Measurements from ENCODE around the gene KCNG4.

KCNG4 gene

DNA sequence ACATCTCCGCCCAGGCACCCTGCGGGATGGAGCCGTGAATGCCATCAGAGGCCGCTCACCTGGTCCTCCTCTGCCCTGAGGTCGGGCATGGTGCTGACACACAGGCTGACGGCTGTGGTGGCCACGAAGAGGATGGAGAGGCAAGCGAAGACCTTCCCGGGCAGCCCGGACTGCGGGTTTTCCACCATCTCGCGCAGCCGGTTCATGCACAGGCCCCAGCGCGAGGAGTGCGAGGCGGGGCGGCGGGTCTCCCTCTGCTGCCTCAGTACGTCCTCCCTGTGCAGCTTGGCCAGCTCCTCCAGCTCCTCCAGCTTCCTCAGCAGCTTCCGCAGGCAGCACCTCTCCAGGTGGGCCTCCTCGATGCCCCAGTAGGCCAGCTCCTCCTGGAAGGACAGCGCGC lies 3.1 kb downstream of the KCNG4 start:
- TF ChIP-seq, protein P1, sequence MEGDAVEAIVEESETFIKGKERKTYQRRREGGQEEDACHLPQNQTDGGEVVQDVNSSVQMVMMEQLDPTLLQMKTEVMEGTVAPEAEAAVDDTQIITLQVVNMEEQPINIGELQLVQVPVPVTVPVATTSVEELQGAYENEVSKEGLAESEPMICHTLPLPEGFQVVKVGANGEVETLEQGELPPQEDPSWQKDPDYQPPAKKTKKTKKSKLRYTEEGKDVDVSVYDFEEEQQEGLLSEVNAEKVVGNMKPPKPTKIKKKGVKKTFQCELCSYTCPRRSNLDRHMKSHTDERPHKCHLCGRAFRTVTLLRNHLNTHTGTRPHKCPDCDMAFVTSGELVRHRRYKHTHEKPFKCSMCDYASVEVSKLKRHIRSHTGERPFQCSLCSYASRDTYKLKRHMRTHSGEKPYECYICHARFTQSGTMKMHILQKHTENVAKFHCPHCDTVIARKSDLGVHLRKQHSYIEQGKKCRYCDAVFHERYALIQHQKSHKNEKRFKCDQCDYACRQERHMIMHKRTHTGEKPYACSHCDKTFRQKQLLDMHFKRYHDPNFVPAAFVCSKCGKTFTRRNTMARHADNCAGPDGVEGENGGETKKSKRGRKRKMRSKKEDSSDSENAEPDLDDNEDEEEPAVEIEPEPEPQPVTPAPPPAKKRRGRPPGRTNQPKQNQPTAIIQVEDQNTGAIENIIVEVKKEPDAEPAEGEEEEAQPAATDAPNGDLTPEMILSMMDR (IDR thresholded peaks at IDR 0.05; ENCODE audit: low read depth, low read length), result no peak
- H3K4me3 ChIP-seq (ENCODE audit: low read depth, low read length), result no peak overlapping the region

DNA sequence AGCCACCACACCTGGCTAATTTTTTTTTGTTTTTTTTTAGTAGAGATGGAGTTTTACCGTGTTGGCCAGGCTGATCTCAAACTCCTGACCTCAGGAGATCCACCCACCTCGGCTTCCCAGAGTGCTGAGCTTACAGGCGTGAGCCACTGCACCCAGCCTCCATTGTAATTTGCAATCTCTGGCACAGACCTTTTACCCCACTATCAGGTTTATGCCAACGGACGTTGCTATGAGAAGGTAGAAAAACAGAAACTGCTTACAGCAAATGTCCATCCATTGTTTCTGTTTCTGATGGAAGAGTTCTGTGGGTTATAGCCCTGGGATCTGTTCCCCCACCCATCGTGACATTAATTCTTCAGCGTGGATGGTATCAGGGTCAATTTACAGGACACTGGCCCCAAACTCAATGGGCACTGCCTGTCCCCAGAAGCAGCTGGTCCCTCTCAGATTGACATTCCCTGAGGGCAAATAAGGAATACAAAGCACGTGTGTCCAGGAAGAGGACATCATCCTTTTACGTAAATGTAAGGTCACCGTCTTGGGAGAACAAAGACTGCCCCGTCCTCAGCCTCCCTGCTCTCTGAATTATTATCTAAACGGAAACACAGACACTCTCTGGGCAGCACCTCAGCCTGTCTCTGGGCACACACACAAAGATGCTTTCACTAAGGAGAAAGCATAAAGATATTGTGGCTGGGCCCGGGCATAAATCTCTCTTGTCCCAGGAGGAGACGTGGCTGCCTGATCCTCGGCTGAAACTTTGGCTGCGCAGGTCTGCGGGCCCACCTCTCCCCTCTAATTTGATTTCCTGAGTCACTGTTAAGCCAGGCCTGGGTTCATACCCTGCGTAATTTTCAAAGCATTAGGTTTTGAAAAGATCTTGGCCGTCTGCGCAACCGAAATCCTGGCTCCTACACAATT lies 5.2 kb downstream of the KCNG4 start:
- H3K4me3 ChIP-seq (ENCODE audit: low read depth, low read length), result no peak overlapping the region
- TF ChIP-seq, protein P1 (IDR thresholded peaks at IDR 0.05; ENCODE audit: low read depth, low read length), result no peak

DNA sequence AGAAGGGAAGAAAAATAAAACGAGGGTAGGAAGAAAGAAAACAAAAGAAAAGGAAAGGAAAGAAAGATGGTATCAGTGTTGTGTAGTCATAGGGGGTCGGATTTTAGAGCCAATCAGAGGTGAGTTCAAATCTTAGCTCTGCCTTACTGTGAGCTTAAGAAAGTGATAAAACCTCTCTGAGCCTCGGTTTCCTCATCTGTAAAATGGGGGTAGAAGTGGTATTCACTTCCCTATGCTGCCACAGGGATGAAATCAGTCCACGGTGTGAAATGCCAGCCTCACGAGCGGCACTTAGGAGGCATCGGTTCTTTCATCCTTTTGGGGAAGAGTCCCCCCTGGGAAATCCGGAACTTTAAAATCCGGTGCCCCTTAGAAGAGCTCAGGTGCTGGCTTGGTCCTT lies 6.1 kb downstream of the KCNG4 start:
- H3K4me3 ChIP-seq (ENCODE audit: low read depth, low read length), result no peak overlapping the region
- TF ChIP-seq, protein P1 (IDR thresholded peaks at IDR 0.05; ENCODE audit: low read depth, low read length), result no peak

DNA sequence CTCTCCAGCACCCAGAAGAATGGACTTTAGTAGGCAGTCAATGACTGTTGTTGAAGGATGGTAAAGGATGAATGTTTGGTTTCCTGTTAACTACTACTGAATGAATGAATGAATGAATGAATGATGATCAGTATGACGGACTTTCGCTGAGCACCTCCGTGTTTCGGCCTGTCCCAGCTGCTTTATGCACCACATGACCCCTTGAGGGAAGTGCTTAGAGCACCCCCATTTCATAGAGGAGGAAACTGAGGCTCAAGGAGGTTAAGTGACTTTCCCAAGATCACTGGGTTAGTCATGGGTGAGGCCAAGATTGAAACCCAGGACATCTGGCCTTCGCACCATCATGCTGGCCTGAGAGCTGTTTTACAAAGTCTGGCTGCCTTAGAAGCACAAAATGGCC lies 6.8 kb downstream of the KCNG4 start:
- TF ChIP-seq, protein P1 (IDR thresholded peaks at IDR 0.05; ENCODE audit: low read depth, low read length), result no peak

DNA sequence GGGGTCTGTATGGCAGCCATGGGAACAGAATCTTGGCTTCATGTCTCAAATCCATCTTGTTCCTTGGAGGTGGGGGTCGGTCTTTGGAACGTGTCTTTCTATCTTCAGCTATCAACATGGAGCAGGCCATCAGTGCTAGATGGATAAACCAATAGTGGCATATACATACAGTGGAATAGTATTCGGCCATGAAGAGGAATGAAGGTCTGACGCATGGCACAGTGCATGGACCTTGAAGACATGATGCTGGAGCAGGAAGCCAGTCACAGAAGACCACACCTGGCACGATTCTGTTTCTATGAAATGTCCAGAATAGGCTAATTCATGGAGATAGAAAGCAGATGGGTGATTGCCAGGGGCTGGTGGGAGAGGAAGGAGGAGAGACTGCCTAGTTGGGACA lies 7.8 kb downstream of the KCNG4 start:
- TF ChIP-seq, protein P1 (IDR thresholded peaks at IDR 0.05; ENCODE audit: low read depth, low read length), result no peak
- H3K4me3 ChIP-seq (ENCODE audit: low read depth, low read length), result no peak overlapping the region

More for the DNA sequence above, 6.8 kb downstream of the KCNG4 start:
- H3K4me3 ChIP-seq (ENCODE audit: low read depth, low read length), result no peak overlapping the region

DNA sequence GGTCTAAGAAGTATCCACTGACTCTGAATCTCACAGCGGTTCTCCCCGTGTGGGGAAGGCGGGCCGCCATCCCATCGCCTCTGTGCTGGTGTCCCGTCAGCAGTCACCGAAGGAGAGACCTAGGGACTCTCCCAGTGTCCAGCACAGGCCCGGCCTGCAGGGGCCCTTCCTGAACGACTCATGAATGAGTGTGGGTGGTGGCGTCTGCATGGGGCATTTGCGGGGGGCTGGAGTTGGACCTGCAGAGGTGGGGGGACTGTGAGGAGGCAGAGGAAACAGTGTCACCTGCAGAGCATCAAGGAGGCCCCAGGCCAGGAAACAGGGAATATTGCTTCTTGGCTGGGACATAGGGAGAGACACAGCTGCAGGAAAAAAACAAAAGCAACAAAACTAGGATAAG lies 10.3 kb downstream of the KCNG4 start:
- TF ChIP-seq, protein P1 (IDR thresholded peaks at IDR 0.05; ENCODE audit: low read depth, low read length), result no peak
- H3K4me3 ChIP-seq (ENCODE audit: low read depth, low read length), result no peak overlapping the region

DNA sequence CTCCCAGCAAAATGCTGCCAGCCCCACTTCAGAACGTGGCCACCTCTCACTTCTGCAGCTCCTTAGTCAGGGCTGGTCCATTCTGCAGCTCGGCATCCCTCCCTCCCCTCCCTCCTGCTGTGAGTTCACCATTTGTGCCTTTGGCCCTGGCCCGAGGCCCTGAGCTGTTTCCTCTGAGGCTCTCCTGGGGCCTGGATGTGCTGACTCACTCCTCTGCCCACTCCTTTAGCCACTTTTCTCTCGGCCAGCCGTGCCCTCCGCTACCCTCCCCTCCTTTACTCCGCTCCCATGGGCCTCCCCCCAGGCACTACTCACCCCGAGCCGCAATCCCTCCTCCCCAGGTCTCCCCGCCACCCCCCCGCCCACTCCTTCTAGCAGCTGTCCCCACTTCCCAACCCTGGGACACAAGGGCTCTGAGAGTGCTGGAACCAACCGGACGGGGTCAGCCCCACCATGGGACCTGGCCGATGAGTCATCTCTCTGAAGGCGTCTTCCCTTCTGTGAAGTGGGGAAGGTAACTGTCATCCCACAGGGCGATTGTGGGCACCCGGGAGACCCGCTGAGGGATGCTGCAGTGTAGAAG lies 11.5 kb downstream of the KCNG4 start:
- TF ChIP-seq, protein P1 (IDR thresholded peaks at IDR 0.05; ENCODE audit: low read depth, low read length), result no peak
- no peak overlapping the region for H3K4me3 ChIP-seq (ENCODE audit: low read depth, low read length)
